Iris pigment epithelial cell (primary cell): Measurements from ENCODE around the gene CHRNA3.
A peak's percentile ranks its signal among the peaks of the same experiment; 100 is the strongest.
"Not testable (repeated sequence)": the region's sequence is repeated elsewhere in the genome, so short reads cannot be mapped to it uniquely, and the experiment has no call there.

Experiments
- DNase-seq: peaks from one replicate; pipeline ENCODE4 v3.0.0-alpha.2; 2011; ENCODE audit warnings: low read depth

The CHRNA3 gene

DNA sequence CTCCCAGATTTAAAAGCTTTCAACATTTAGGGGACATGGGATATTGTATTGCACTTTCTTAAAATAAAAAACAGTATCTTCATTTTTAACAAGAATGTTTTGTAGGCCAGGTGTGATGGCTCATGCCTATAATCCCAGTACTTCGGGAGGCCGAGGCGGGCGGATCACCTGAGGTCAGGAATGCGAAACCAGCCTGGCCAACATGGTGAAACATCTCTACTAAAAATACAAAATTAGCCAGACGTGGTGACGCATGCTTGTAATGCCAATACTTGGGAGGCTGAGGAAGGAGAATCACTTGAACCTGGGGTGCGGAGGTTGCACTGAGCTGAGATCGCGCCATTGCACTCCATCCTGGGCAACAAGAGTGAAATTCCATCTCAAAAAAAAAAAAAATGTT is 60.6 kb downstream of the CHRNA3 start:
- DNase-seq: not testable (repeated sequence)

DNA sequence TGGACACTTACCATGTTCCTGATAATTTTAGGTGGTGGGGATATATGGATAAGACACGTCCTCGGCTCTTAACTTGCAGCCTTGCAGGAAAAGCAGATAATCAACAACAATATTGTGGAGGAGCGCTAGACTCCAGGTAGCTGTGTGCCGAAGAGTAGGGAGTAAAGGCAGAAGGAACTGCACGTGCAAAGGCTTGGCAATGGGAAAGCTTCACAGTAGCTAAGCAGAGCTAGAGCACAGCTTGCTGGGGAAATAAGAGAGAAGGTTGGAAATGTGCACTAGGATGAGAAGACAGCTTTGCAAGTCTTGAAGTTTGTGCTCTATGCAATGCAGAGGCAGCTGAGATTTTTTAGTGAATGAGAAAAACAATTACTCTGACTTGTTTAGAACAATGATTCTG is 68.2 kb downstream of the CHRNA3 start:
- DNase-seq: no peak

DNA sequence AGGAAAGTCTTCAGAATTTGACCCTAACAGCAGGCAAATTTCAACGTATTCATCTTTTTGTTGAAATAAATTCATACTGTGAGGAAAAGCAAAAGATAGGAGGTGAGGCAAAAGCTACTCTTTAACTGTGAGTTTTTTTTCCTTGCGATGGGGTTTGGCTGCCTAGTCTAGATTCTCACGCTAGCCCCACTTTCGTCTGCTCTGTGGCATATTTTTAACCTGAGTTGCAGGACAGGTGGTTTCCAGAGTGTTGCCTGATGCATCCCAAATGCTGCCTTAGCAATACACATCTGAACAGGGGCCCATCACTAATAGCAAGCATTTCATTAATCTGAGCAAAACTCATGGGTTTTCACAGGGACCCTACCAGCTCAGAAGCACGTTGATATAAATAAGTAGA is 68.9 kb downstream of the CHRNA3 start:
- DNase-seq: no peak

DNA sequence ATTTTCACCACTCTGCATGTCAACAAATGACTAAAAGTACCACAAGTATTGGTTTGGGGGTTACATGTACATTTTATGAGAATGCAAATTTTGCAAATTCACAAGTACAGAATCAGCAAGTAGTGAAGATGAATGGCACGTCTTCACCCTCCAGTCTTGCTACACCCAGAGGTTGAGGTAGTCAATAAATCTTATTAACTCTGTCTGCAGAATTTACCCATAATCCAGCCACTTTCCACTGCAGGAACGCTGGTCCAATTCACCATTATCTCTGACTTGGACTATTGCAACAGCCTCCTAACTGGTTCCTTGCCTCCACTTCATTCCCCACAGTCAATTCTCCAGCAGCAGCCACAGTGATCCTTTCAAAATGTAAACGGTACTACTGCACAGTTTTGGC is 70.0 kb downstream of the CHRNA3 start:
- DNase-seq: no peak

DNA sequence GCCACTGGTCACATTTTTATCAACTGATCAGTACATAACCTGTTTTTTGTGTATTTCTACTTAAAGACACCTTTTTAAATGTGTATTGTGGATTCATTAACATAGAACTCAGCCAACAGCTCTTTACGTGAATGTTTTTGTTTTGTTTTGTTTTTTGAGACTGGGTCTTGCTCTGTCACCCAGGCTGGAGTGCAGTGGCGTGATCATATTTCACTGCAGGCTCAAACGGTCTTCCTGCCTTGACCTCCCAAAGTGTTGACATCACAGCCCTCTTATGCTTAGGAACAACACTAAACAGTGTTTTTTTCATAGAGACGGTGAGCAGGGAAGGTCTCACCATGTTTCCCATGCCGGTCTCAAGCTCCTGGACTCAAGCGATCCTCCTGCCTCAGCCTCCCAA is 70.6 kb downstream of the CHRNA3 start:
- DNase-seq: peak; percentile 5
